HL-60 (cell line): ENCODE data around the gene PAPOLB.

Experiments used
- DNase-seq, 2 experiments: peaks; one replicate each; pipeline ENCODE4 v3.0.0-alpha.2; 2010 to 2020; ENCODE audit warnings: low read depth in 1 of 2, low spot score in 1 of 2
- H3K27ac ChIP-seq: fragments of 250-450 bp; sonication (Bioruptor Pico); replicated peaks from 2 replicates; pipeline ENCODE4 v1.5.1; 2020; ENCODE audit warnings: mild to moderate bottlenecking, moderate library complexity
- H3K27me3 ChIP-seq: fragments of 250-450 bp; sonication (Bioruptor Pico); 2 replicates; pipeline ENCODE4 v1.5.1; 2021; ENCODE audit warnings: mild to moderate bottlenecking, moderate library complexity; ENCODE audit not compliant: insufficient read depth, poor library complexity, severe bottlenecking
- H3K4me3 ChIP-seq: replicated peaks from 2 replicates; pipeline ENCODE4 v1.5.1; 2011; ENCODE audit warnings: mild to moderate bottlenecking, control low read depth, low read length; ENCODE audit not compliant: insufficient read depth
- GABPA ChIP-seq: IDR thresholded peaks from 2 replicates; pipeline ENCODE4 v1.6.1; 2012; ENCODE audit warnings: low read depth
- POLR2AphosphoS5 ChIP-seq: IDR thresholded peaks from 2 replicates; pipeline ENCODE4 v1.6.1; 2012; ENCODE audit warnings: low read depth
- SPI1 ChIP-seq: IDR thresholded peaks from 2 replicates; pipeline ENCODE4 v1.6.1; 2012; ENCODE audit warnings: low read depth, mild to moderate bottlenecking, borderline replicate concordance
- TF ChIP-seq, protein P1 (sequence below): IDR thresholded peaks from 2 replicates; pipeline ENCODE4 v1.6.1; 2012; ENCODE audit warnings: low read depth; ENCODE audit not compliant: insufficient replicate concordance
- TF ChIP-seq, protein P2 (sequence below): IDR thresholded peaks from one replicate; pipeline ENCODE4 v1.5.1; 2011; ENCODE audit warnings: low read length, control low read depth, inconsistent platforms; ENCODE audit not compliant: insufficient read depth

Gene PAPOLB

DNA sequence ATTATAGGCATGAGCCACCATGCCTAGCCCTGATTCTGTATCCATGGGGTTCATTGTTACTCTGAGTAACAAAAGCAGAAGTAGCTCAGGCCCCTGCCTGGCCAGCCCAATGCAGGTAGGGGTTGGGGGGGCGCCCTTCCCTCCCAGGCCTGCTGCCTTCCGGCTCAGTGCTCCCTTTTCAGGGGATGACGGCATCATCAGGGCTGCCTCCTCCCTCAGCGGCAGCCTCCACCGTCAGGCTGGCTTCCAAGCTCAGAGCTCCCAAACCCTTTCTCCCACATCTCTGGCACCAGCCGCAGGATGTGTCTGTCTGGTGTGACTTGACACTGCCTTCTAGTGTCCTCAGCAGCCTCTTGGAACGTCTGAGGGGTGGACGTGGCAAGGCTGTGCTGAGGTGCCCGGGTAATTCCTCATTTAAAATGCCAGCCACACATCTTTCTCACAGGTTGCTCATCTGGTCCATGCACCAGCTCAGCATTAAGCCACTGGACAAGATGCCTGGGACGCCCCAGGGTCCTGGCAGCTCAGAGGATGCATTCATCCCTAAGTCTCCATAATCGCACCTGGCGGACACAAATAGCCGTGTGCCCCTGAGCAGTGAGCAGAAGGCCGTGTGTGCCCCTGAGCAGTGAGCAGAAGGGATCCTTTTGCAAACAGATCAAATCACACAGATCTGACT is 38.2 kb downstream of the PAPOLB start:
- H3K27me3 ChIP-seq: peaks cover 4% of the 10 kb centered on the region

DNA sequence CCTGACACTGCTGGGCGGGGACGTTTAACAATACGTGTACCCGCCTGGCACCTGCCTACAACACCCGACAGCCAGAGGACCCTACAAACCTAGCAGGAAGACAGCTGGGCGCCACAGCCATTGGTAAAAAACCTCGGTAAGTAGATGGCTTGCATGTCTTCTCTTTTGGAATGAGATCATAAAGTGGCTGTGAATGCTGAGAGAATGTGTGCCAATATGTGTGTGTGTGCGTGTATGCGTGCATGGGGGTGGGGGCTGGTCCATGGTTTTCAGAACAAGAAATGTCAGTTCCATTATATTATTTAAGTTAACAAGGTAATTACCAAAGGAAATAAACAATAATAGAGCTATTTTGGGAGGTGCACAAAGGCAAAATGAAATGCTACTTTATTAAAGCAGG is 39.2 kb downstream of the PAPOLB start:
- DNase-seq: no peak
- Histone ChIP-seq H3K27ac (no peak overlapping the region), H3K4me3 (no peak overlapping the region), H3K27me3 (peaks cover 4% of the 10 kb centered on the region)
- TF ChIP-seq, protein P1, sequence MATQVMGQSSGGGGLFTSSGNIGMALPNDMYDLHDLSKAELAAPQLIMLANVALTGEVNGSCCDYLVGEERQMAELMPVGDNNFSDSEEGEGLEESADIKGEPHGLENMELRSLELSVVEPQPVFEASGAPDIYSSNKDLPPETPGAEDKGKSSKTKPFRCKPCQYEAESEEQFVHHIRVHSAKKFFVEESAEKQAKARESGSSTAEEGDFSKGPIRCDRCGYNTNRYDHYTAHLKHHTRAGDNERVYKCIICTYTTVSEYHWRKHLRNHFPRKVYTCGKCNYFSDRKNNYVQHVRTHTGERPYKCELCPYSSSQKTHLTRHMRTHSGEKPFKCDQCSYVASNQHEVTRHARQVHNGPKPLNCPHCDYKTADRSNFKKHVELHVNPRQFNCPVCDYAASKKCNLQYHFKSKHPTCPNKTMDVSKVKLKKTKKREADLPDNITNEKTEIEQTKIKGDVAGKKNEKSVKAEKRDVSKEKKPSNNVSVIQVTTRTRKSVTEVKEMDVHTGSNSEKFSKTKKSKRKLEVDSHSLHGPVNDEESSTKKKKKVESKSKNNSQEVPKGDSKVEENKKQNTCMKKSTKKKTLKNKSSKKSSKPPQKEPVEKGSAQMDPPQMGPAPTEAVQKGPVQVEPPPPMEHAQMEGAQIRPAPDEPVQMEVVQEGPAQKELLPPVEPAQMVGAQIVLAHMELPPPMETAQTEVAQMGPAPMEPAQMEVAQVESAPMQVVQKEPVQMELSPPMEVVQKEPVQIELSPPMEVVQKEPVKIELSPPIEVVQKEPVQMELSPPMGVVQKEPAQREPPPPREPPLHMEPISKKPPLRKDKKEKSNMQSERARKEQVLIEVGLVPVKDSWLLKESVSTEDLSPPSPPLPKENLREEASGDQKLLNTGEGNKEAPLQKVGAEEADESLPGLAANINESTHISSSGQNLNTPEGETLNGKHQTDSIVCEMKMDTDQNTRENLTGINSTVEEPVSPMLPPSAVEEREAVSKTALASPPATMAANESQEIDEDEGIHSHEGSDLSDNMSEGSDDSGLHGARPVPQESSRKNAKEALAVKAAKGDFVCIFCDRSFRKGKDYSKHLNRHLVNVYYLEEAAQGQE: no peak
- no peak for TF ChIP-seq SPI1
- TF ChIP-seq POLR2AphosphoS5: no peak
- TF ChIP-seq, protein P2, sequence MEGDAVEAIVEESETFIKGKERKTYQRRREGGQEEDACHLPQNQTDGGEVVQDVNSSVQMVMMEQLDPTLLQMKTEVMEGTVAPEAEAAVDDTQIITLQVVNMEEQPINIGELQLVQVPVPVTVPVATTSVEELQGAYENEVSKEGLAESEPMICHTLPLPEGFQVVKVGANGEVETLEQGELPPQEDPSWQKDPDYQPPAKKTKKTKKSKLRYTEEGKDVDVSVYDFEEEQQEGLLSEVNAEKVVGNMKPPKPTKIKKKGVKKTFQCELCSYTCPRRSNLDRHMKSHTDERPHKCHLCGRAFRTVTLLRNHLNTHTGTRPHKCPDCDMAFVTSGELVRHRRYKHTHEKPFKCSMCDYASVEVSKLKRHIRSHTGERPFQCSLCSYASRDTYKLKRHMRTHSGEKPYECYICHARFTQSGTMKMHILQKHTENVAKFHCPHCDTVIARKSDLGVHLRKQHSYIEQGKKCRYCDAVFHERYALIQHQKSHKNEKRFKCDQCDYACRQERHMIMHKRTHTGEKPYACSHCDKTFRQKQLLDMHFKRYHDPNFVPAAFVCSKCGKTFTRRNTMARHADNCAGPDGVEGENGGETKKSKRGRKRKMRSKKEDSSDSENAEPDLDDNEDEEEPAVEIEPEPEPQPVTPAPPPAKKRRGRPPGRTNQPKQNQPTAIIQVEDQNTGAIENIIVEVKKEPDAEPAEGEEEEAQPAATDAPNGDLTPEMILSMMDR: no peak
- no peak for TF ChIP-seq GABPA

More for the DNA sequence above, 38.2 kb downstream of the PAPOLB start:
- DNase-seq: no peak
- TF ChIP-seq GABPA: no peak
- no peak for TF ChIP-seq SPI1
- no peak overlapping the region for H3K4me3 ChIP-seq
- no peak overlapping the region for H3K27ac ChIP-seq

DNA sequence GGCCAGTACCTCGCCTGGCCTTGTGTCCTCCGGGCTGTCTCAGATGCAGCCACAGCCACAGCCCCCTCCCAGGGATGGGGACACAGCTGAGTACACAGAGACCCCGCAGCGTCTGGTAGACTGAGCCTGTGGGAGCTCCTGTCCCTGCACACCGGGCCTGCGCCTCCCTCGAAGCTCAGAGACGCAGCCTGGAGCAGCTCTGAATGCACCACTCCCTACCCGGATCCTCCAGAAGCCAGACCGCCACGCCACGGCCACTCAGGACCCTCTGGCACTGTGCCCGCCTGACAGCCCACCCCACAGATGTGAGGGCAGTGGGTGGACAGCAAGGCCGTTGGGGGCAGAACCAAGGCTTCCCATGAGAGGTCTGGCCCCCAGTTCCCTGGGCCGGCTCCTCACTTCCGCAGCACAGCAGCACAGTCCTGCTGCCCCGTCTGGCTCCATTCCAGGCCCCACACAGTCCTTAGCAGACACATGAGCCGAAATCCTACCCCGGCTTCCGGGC is 40.8 kb downstream of the PAPOLB start:
- TF ChIP-seq POLR2AphosphoS5 (no peak), SPI1 (no peak), GABPA (no peak)
- TF ChIP-seq, protein P2: no peak
- TF ChIP-seq, protein P1: no peak
- no peak overlapping the region for H3K4me3 ChIP-seq
- H3K27me3 ChIP-seq: peaks cover 2% of the 10 kb centered on the region
- DNase-seq: no peak
- H3K27ac ChIP-seq: no peak overlapping the region

DNA sequence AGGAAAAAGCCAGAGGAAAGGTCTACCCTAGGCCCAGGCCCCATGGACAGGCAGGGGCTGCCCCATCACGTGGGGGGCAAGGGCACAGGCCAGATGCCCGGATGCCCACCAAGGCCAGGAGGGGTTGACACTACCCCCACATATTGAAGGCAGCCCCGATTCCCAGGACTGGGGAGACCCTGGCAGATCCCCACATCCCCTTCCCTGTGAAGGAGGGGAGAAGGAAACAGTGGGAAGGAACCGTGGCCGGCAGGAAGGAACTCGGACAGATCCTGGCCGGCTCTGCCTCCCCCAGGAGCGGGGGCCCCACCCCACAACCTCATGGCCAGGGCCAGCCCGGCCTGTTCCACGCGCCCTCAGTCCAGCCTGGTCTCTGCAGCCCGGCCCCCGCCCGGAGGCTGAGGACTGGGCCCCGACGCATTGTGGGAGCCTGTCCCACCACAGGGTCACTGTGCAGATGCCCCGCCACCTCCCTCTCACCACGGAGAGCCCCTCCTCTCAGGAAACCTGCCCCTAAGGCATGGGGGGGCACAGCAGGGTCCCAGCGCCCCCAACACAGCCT is 41.3 kb downstream of the PAPOLB start:
- H3K27ac ChIP-seq: no peak overlapping the region
- no peak for DNase-seq
- H3K4me3 ChIP-seq: no peak overlapping the region

More for the DNA sequence above, 41.3 kb downstream of the PAPOLB start:
- H3K27me3 ChIP-seq: no peaks in the 10 kb centered on the region
- no peak for TF ChIP-seq GABPA
- TF ChIP-seq, protein P2: no peak
- TF ChIP-seq SPI1: no peak
- TF ChIP-seq, protein P1: no peak
- no peak for TF ChIP-seq POLR2AphosphoS5
